HG03175 (cell line): ENCODE data around the gene RAB2B.
"Not testable (repeated sequence)": the region's sequence is repeated elsewhere in the genome, so short reads cannot be mapped to it uniquely, and the experiment has no call there.

Source experiments
- ATAC-seq: cut with Tn5 transposase; IDR thresholded peaks from one replicate; pipeline ENCODE4 v1.9.1; 2021; ENCODE audit warnings: mild to moderate bottlenecking, moderate library complexity; ENCODE audit not compliant: unreplicated experiment

RAB2B gene

DNA sequence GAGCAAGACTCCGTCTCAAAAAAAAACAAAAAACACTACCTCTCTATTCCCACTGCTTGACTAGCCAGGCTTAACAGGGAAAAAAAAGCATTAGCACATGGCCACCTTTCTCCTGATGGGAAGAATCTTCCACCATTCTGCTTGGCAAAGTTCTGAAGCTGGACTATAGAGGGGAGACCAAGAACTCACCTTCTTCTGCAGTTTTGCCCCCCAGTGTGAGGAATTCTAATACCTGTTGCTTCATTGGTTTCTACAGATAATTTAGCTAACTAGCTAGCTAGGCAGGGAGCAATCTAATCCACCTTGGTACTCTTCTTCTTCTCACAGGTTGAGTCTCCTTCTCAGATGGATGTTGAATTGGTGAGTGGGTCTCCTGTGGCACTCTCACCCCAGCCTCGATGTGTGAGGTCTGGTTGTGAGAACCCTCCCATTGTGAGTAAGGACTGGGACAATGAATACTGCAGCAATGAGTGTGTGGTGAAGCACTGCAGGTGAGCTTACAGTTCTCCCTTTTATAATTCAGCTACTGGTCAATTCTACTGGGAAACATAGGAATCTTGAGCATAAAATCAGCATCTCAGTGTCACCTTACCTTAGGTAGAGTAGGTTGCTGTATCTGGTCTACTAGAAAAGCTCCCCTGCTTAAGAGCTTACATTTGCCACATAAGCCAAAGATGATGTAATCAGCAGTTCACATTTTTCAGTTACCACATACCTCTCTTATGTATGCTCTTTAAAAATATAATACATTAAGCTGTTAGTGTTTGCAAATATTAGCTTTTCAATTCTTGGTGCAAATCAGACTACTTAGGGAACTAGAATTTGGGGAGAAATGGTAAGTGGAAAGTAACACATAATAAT lies 18.4 kb upstream of the RAB2B start:
- ATAC-seq, result no peak

DNA sequence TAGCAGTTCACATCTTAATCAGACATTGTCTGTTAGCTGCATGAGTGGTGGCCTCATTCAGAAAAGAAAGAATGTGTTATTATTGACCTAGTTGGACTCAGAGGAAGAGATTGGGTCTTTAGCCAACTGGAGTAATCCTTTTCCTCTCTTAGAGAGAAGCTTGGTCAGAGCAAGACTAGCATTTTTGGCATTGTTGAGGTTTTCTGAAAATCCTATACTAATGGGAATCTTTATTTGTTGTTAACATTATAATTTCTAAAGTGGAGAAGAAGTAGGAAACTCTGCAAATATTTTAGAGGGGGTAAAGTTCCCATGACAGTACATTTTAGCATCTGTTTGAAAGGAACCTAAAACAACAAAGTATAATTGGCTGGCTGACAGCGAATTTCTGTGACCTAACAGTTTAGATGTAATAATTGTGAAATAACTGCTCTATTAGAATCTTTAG lies 9.9 kb upstream of the RAB2B start:
- no peak for ATAC-seq

DNA sequence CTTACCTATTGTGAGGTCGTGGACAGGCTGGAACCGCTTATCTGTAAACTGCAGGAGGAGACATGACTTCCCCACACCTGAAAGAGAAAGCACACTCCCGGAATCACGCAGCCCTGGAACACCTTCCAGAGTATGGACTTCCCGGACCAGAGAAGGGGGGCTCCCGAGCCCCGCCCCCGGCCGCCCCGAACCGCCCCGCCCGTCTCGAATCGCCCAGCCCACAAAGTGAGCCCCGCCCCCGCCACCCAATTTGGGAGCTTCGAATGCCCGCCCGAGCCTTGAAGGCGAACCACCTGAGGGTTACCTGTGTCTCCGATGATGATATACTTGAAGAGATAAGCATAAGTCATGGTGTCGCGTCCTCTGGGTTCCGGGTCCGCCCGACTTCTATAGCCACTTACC lies 235 bp downstream of the RAB2B start:
- ATAC-seq, result no peak

DNA sequence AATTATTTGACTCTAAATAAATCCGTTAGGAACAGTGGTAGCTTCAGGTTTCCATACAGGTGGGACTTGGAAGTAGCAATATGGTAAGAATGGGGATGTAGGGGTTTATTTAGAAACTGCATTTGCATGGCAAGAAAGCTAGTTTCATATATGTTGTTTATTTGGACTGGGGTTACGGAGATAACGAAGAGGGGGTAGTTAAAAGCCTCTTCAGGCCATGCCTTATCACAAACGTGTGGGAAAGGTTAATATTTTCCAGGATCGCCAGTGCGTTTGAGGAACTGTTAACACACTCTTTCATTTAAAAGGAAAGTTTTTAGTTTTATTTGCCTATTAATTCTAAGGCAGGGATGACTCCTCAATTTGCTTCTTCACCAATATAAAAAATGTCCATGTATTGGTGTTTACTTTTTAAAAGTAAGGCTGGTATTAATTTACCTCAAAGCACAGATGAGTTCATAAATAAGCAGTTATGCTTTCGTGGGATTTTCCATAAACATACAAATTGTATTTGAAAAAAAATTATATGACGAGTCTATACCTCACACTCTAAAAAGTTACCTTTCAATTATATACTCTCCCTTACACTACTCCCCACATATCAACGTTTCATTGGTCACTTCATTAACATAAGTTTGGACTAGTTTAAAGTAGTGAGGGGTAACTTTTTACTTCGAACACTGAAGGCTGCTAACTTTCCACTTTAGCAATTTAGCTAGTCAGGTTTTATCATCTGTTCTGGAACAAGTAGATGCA lies 814 bp downstream of the RAB2B start:
- no peak for ATAC-seq

DNA sequence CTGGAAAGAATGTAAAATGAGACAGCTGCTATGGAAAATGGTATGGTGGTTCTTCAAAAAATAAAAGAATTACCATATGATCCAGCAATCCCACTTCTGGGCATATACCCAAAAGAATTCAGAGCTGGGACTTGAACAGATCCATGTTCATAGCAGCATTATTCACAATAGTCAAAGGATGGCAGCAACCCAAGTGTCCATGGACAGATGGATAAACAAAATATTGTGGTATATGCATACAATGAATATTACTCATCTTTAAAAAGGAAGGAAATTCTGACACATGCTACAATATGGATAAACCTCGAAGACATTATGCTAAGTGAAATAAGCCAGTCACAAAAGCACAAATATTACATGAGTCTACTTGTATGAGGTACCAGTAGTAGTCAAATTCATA lies 9.1 kb downstream of the RAB2B start:
- ATAC-seq, result no peak

DNA sequence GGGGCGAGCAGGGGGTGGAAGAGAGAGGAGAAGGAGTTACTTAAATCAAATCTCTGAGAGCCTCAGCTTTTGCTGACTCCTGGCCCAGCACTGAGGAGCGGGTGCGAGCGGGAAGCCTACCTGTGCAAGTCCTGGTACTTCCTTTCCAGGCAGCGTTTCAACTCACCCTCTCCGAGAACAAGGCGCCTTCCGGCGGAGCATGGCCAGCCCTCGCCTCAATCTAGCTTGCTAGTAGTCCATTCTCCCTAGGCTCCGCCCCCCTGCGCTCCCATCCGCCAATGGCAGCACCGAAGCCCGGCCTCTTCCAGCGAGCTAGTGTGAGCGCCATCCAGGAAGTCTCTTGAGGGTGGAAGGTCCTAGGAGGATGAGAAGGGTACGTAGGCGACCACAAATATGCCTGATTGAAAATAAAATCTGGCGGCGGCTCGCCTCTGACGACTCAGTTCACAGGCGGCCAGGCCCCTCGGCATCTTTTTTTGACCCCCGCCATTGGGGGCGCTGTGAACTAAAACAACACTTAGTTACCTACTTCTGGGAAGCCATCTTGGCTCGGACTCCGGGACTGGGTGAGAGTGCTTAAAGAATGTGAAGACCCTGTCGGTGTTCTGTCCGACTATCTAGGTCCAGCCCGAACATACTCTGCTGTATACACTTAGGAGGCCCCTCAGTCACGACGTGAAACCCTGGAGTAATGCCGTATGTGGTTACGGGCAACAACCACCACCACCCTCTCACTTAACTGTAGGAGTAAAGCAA lies 20.7 kb downstream of the RAB2B start, which contains the start of gene CHD8:
CHD8 (minus strand) TSS at position 212 of the 756 bp plus-strand sequence. CDS start 24,480 bp downstream, outside the sequence.
- peak; percentile 97 for ATAC-seq

DNA sequence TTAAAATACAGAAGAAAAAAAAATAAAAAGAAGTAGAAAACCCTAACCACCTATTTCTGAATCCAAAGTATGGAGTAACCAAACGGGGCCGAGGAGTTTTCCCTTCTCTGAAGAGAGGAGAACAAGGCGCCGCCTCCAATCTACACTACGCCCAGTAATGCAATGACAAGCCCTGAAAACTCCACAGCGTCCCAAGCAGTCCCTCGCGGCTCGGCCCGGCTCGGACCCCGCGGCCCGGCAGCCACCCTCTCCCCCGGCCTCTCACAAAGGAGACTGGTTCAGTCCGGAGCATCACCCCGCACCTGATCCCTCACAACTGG lies 21.2 kb downstream of the RAB2B start:
- peak; percentile 29 for ATAC-seq

DNA sequence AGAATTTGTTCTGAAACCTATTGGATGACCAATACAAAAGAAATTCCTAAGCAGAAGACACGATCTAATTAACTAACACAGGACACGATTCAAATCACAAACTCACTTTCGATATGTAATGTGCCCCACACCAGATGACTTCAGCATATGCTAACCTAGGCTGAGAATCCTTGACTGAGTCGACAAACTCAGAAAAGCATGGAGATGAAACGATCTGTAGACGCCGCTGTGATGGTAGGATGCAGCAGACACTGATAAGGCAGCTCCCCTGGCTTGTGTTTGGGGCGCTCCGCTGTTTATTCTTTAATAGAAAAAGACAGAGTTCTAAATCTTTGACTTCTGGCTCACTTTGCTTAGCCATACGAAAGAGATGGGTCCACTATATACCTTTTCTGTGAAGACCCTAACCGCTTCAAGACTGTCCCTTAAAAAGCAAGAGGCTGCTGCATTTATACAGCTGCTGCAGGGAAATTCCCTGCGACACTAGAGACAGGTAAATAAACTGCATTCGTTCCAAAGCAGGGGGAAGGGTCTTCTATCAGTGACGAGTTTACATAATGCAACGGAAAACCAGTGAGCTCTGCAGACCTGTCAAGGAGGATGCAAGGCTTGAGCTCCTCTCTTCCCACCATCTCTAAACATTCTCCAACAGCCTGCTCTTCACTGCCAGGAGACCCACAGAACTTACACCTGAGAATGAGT lies 21.8 kb downstream of the RAB2B start:
- ATAC-seq, result no peak

DNA sequence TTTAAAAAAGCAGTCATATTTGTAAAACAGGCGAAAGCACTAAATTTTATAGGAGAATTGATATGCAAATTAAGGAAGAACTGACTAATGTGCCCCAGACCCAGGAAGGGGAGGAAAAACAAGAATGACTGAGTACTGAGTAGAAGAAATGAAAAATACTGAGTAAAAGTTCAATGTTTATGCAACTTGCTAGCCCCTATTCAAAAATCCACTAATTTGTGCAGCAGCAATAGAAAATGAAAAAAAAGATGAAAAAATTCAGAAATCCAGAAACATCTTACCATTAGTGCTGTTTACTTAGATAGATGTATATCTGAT lies 26.9 kb downstream of the RAB2B start:
- no peak for ATAC-seq

DNA sequence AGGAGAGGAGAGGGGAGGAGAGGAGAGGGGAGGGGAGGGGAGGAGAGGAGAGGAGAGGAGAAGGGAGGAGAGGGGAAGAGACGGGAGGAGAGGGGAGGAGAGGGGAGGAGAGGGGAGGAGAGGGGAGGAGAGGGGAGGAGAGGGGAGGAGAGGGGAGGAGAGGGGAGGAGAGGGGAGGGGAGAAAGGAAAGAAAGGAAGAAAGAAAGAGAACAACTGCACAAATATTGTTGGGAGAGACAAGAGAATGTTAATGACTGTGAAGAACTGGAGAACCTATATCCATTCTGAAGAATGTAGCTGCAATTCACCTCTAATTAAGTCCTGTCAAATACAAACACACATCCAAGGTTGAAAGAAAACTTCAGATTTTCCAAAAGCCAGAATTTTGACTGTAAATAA lies 34.1 kb downstream of the RAB2B start:
- not testable (repeated sequence) for ATAC-seq

DNA sequence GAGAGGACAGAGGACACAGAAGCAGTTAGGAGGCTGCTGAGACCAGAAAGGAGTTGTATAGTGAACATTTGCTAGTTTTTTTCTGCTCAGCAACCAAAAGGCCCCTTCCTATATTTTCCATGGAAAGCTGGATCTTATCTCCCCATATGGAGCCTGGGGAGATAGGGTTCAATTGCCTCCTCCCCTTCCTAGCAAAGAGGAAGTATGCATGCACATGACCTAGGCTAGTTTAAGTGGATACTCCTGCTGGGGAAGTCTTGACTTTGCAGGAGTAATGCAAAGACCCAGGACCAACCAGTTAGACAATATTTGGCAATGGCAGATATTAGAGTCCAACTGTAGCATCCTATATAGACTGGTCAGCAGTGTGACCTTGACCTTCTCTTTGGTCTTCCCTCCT lies 35.9 kb downstream of the RAB2B start:
- no peak for ATAC-seq

DNA sequence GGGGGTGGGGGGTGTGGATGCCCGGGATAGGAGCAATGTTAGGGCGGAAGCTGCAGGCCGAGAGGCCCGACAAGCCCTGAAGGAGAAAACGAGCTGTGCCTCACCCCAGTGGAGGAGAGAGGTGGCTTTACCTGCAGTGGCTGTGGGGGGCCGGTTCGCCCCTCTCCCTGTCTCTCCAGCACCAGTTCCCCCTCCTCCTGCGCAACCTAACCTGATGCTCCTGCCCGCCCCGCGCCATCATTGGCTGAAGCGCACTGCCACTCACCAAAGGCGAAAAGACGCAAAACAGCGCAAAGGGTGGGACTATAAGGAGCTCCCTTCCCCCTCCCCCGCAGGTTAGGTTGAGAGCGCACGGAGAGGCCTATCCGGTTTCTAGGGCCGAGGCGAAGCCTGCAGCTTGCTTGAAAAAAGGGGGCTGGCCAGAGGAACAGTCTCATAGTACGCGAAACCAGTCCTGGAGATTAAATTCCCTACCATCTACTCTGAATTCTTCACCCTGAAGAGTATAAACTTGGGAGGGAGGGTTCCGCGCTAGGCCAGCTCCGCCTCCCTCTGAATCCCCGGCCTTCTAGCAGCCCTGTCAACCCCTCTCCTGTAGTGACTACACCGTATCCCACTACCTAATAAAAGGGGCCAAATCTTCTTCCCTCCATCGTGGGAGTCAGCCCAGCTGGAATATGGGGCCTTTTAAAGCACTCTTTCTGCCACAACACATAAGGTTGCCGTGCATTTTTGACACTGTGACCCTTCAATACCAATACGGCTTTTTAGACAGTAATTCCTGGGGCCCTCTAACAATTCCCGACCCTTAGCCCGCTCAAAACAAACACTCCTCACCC lies 39.5 kb downstream of the RAB2B start:
- ATAC-seq, result peak; percentile 99

DNA sequence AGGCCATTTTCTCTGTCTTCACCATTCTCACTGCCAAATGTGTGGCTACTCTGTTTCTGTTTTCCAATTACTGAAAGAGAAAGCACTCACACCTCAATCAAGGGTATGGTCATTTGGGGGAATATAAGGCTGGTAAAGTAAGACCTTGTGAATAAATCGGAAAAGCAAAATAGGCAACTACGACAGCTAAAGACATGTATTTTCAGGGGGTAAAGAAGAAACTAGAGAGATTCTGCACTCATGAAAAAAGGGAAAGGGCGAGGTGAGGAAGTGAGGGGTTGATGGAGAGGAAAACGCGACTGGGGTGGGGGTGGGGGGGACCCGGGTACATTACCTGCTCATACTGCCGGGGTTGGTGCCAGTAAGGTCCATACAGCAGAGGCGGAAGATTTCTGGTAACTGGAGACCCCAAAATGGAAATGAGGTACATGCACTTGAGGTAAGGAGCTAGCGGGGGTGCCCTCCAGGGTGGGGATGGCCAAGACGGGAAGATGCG lies 40.1 kb downstream of the RAB2B start:
- no peak for ATAC-seq

DNA sequence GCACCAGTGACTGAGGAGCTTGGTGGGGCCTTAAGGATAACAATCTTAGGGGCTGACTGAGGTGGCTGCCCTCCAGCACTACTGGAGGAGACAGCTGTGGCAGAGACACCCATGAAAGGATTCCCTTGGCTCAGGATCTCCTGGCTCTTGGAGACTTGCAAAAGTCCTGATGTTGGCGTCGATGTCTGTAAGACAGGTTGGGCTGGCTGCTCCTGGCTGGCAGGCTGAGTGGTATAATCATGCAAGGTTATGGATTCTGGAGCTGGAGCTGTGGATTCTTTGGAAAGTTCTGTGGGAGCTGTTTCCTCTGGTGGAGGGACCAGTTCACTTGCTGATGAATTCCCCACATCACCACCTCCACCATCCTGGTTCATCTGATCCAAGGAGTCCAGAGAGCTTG lies 45.6 kb downstream of the RAB2B start:
- no peak for ATAC-seq

DNA sequence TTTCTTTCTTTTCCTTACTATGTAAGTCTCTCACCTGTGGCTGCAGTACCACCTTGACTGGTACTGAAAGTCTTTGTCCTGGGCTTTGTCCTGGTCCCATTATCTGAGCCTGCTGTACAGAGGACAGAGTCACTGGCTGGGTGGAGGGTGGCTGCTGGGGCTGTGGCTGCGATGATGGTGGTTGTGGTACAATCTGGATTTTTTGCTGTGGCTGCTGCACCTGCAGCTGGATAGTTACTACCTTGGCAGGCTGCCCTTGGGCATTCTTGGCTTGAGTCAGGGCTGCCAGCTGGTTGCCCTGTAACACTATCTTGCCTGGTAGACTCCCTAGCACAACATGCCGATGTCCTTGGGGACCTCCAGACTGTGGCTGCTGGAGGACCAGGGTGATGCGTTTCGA lies 47.8 kb downstream of the RAB2B start:
- ATAC-seq, result no peak

DNA sequence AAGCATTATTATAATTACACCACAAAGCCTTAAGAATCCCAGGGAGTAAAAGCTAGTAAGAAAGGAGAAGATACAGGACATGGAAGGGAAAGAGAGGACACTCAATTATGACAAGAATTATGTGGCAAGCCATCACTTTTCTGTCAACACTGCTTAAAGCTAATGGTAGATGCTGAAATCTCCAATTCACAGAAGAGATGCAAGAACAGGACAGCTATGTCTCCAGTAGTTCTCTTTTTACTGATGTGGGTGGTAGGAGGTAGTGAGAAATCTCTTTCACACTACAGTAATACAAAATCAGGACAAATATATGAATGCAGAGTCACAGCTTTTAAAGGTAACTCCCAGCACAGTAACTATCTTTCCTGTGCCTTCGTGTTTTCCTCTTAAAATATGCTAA lies 50.1 kb downstream of the RAB2B start:
- ATAC-seq, result no peak

DNA sequence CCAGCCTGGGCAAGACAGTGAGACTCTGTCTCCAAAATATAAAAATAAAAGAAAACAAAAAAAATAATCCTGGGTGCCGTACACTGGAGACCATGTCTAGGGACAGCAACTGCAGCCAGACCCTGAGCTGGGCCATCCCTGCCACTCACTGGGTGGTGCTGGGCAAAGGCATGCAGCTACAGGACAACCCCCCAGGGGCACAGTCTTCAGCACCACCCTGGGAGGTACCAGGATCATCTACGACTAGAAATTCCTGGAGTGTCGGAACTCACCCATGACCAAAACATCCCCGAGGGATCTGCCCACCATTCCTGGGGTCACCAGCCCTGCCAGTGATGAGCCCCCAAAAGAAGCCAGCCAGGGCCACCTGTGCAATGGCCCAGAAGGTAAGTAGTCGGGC lies 57.2 kb downstream of the RAB2B start:
- no peak for ATAC-seq

DNA sequence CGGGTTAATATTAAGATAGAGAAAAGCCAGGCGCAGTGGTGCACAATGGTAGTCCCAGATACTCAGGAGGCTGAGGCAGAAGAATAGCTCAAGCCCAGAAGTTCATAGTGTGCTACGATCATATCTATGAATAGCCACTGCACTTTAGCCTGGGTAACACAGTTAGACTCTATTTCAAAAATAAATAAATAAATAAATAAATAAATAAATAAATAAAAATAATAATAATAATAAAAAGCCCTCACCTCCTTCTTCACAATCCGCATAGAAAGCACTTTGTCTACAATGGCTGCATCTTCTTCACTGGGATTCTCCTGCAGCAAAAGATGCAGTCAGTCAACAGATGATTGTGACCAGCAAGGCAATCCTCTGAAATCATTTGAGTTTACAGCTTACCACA lies 61.4 kb downstream of the RAB2B start:
- no peak for ATAC-seq

DNA sequence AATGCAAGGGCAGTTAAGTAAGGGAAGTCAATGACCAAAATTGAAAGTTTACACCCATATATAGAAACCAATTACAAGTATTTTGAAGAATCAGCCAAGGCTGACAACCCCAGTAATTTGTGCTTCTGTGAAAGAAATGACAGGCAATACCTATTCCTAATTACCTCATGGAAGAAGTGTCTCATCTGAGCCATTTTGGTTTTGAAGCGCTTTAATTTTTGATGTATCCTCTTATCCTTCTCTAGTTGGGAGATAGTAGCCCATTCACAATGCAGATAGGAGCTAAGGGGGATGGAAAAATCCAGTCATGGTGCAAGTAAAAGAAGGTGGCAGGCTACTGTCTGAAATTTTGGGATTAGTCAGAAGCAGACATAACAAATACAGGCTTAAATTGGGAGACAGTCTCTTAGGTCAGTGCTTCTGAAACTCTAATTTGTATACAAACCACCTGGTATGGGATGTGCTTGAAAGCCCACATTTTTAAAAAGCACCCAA lies 62.6 kb downstream of the RAB2B start:
- no peak for ATAC-seq
